Measurements from ENCODE around the gene GSTP1. TPM values are rescaled to one million over a fixed set of nuclear protein-coding genes. Genes with fewer than 3 reads are reported as not detected.
A peak's percentile ranks its signal among the peaks of the same experiment; 100 is the strongest.

The GSTP1 gene
- total and polyA plus RNA-seq, 9 of the 15 experiments (the other 6 are each of a cell fraction or from before 2014, with no cell fraction given): 592 to 2,150 (median 1,204) TPM

- Histone ChIP-seq H3K27me3 (ENCODE audit: control insufficient read depth in 2 of 2, insufficient read depth in 2 of 2, low read length in 2 of 2) (no peaks in the 10 kb centered on the region), H2AFZ (ENCODE audit: low read depth, low read length) (no peak overlapping the region), H3K9me1 (ENCODE audit: control insufficient read depth, insufficient read depth, low read length) (peaks cover 5% of the 10 kb centered on the region), H3K36me3 (ENCODE audit: control insufficient read depth, insufficient read depth, low read length) (peaks cover 41% of the 10 kb centered on the region), H3K9ac (ENCODE audit: insufficient read depth in 1 of 2, low read depth in 2 of 2, low read length in 2 of 2) (no peak overlapping the region), H3K79me2 (ENCODE audit: control insufficient read depth, insufficient read depth, low read length) (peaks cover 32% of the 10 kb centered on the region), H3K9me3 (replicated peaks; ENCODE audit: control insufficient read depth, insufficient read depth, low read depth, low read length) (no peaks in the 10 kb centered on the region), H3K4me1 (replicated peaks in 1 of 2; ENCODE audit: control insufficient read depth in 2 of 2, insufficient read depth in 2 of 2, low read length in 2 of 2) (peaks cover 10 to 37% of the 10 kb centered on the region in 2 experiments; a peak in 4 of 5 replicates), H3K4me3 (no peak overlapping the region), H3K27ac (ENCODE audit: extremely low read depth, low read depth, low read length) (no peak overlapping the region), H3K4me2 (ENCODE audit: insufficient read depth, low read length) (no peak overlapping the region), H4K20me1 (replicated peaks; ENCODE audit: control insufficient read depth, insufficient read depth, low read length) (peaks cover 14% of the 10 kb centered on the region; the same call in 1 of the 2 replicates)
- ChIA-PET CTCF (ENCODE audit: low intra/inter-chr PET ratio) (no interaction called here), POLR2A (interaction anchor here (1.4 kb wide), 1 partner anchor 18 kb away, joined by 4 read pairs; no protein-coding TSS in a partner anchor)
- in situ Hi-C loops (cut with MboI): no loop called here
- no TSS peak for BruUV-seq (replicated peaks)
- 93% methylated on average over 1 of the region's 1 CpG for WGBS (ENCODE audit: insufficient coverage, low coverage, missing lambda C conversion rate)
- ATAC-seq: no peak
- DNase-seq (ENCODE audit: extremely low read depth in 1 of 4, low spot score in 3 of 4): peak in 1 of 4 experiments; percentile 5
- TF ChIP-seq ZNF395 (CRISPR knock-in tag; IDR thresholded peaks at IDR 0.05): no peak
- no peak for TF ChIP-seq ELF1 (tag; IDR thresholded peaks at IDR 0.05)
- TF ChIP-seq NCOR1 (IDR thresholded peaks at IDR 0.05): no peak
- TF ChIP-seq POLR3A (IDR thresholded peaks at IDR 0.05; ENCODE audit: borderline replicate concordance, extremely low read depth, insufficient read depth, insufficient read length): no peak
- TF ChIP-seq ZBTB2 (IDR thresholded peaks at IDR 0.05): no peak
- TF ChIP-seq FOXA1 (IDR thresholded peaks at IDR 0.05; ENCODE audit: borderline replicate concordance): no peak
- no peak for TF ChIP-seq KDM1A (IDR thresholded peaks at IDR 0.05)
- TF ChIP-seq ILF3 (IDR thresholded peaks at IDR 0.05; ENCODE audit: borderline replicate concordance): no peak
- TF ChIP-seq POLR2AphosphoS2 (IDR thresholded peaks at IDR 0.05; ENCODE audit: low read length): no peak
- no peak for TF ChIP-seq CBX3 (IDR thresholded peaks at IDR 0.05; ENCODE audit: borderline replicate concordance in 1 of 2, low read length in 2 of 2)
- TF ChIP-seq CHAMP1 (IDR thresholded peaks at IDR 0.05): no peak
- FAIRE-seq: no peak
- intact Hi-C loops (cut with micrococcal nuclease): no loop called here
Observed at GRCh38 chr11:67588136-67588503, 4.5 kb downstream of the GSTP1 start.
